ENCODE measurements around the gene PPP2R2C.

DNA sequence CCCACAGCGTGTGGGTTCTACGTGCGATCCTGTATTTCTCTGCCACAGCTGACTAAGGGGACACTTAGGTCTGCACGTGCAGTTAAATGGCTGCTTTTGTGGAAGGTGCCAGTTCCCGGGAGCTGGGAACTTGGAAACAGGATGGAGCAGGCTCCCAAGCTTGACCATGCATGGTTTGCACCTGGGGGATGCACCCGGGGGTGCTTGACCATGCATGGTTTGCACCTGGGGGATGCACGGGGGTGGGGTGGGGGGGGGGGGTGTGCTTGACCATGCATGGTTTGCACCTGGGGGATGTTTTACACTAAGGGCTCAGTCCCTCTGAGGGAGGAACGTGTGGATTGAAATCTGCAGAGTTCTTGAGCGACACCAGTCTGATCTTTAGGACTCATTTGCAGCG is 197.1 kb downstream of the PPP2R2C start:
- TF ChIP-seq NR1H2 (CRISPR knock-in tag; IDR thresholded peaks at IDR 0.05): no peak
- TF ChIP-seq, protein P1, sequence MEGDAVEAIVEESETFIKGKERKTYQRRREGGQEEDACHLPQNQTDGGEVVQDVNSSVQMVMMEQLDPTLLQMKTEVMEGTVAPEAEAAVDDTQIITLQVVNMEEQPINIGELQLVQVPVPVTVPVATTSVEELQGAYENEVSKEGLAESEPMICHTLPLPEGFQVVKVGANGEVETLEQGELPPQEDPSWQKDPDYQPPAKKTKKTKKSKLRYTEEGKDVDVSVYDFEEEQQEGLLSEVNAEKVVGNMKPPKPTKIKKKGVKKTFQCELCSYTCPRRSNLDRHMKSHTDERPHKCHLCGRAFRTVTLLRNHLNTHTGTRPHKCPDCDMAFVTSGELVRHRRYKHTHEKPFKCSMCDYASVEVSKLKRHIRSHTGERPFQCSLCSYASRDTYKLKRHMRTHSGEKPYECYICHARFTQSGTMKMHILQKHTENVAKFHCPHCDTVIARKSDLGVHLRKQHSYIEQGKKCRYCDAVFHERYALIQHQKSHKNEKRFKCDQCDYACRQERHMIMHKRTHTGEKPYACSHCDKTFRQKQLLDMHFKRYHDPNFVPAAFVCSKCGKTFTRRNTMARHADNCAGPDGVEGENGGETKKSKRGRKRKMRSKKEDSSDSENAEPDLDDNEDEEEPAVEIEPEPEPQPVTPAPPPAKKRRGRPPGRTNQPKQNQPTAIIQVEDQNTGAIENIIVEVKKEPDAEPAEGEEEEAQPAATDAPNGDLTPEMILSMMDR (IDR thresholded peaks at IDR 0.05 in 2 of 3, conservative IDR thresholded peaks at IDR 0.05 in 1 of 3; ENCODE audit: insufficient read depth in 2 of 3, low read depth in 1 of 3, low read length in 3 of 3): no peak
- TF ChIP-seq, protein P2, sequence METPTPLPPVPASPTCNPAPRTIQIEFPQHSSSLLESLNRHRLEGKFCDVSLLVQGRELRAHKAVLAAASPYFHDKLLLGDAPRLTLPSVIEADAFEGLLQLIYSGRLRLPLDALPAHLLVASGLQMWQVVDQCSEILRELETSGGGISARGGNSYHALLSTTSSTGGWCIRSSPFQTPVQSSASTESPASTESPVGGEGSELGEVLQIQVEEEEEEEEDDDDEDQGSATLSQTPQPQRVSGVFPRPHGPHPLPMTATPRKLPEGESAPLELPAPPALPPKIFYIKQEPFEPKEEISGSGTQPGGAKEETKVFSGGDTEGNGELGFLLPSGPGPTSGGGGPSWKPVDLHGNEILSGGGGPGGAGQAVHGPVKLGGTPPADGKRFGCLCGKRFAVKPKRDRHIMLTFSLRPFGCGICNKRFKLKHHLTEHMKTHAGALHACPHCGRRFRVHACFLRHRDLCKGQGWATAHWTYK (CRISPR knock-in tag; IDR thresholded peaks at IDR 0.05): no peak
- TF ChIP-seq POLR2AphosphoS5 (IDR thresholded peaks at IDR 0.05; ENCODE audit: control insufficient read depth, insufficient read depth, low read depth, low read length): no peak
- TF ChIP-seq ZNF263 (CRISPR knock-in tag; IDR thresholded peaks at IDR 0.05; ENCODE audit: borderline replicate concordance): no peak
- no peak for TF ChIP-seq ETV6 (IDR thresholded peaks at IDR 0.05; ENCODE audit: borderline replicate concordance in 1 of 2, low read depth in 2 of 2, low read length in 1 of 2)
- TF ChIP-seq ETV6 (CRISPR knock-in tag; IDR thresholded peaks at IDR 0.05; ENCODE audit: borderline replicate concordance): no peak
- TF ChIP-seq FOXJ2 (tag; IDR thresholded peaks at IDR 0.05): no peak
- no peak for TF ChIP-seq GABPB1 (CRISPR knock-in tag; IDR thresholded peaks at IDR 0.05)
- TF ChIP-seq, protein P3, sequence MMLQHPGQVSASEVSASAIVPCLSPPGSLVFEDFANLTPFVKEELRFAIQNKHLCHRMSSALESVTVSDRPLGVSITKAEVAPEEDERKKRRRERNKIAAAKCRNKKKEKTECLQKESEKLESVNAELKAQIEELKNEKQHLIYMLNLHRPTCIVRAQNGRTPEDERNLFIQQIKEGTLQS (IDR thresholded peaks at IDR 0.05): no peak
- TF ChIP-seq, protein P3 (CRISPR knock-in tag; conservative IDR thresholded peaks at IDR 0.05): no peak
- no peak for TF ChIP-seq PPARD (CRISPR knock-in tag; IDR thresholded peaks at IDR 0.05)
- TF ChIP-seq HDAC6 (IDR thresholded peaks at IDR 0.05; ENCODE audit: low read depth, low read length): no peak
- TF ChIP-seq MEIS2 (IDR thresholded peaks at IDR 0.05; ENCODE audit: partially characterized antibody): no peak
- TF ChIP-seq, protein P4, sequence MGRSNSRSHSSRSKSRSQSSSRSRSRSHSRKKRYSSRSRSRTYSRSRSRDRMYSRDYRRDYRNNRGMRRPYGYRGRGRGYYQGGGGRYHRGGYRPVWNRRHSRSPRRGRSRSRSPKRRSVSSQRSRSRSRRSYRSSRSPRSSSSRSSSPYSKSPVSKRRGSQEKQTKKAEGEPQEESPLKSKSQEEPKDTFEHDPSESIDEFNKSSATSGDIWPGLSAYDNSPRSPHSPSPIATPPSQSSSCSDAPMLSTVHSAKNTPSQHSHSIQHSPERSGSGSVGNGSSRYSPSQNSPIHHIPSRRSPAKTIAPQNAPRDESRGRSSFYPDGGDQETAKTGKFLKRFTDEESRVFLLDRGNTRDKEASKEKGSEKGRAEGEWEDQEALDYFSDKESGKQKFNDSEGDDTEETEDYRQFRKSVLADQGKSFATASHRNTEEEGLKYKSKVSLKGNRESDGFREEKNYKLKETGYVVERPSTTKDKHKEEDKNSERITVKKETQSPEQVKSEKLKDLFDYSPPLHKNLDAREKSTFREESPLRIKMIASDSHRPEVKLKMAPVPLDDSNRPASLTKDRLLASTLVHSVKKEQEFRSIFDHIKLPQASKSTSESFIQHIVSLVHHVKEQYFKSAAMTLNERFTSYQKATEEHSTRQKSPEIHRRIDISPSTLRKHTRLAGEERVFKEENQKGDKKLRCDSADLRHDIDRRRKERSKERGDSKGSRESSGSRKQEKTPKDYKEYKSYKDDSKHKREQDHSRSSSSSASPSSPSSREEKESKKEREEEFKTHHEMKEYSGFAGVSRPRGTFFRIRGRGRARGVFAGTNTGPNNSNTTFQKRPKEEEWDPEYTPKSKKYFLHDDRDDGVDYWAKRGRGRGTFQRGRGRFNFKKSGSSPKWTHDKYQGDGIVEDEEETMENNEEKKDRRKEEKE (IDR thresholded peaks at IDR 0.05; ENCODE audit: borderline replicate concordance in 1 of 2, control insufficient read depth in 1 of 2, low read depth in 2 of 2, low read length in 1 of 2): no peak
- TF ChIP-seq TCF7L2 (IDR thresholded peaks at IDR 0.05; ENCODE audit: low read depth, low read length): no peak
